ENCODE measurements around the gene CEP120. TPM values are rescaled to one million over a fixed set of nuclear protein-coding genes. Genes with fewer than 3 reads are reported as not detected.

CEP120 gene
- 32.8 and 38.0 TPM in 2 replicates for total RNA-seq

DNA sequence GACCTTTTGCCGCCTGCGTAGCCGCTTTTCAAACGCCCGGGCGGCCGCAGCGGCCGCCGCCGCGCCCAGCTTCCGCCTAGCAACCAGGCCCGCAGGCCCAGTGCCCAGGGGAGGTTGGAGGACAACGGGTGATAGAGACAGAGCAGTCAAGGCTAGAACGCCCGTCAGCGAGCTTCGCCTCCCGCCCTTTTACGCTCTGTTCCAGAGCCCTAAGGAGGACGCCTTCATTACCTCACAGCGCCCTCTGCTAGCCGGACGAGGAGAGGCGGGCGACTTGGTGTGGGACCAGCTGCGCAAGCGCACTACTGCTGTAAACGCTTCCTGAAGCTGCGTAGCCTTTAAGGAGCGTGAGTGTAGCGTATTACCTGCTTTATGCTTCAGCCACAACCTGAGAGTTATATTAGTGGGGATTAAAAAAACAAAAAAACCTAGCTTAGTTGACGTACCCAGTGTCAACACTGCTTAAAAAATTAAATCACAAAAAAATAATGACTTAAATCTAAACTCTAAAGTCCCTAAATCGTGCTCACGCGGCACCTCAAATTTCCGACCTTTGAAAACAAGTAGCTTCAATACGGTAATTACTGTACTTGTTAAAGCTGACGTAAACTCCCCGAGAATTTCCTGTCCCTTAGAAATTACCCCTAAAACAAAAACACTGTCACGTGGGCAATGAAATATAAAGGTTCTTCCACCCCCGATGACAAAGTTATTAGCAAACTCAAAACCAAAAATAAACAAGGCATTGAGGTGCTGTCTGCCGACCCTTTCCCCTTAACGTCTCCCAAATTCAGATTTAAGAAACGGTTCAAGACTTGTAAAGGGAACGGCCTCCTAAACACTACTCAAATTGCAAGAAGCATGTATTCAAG is at the start of gene CEP120:
TSS of gene CEP120 (minus strand) at position 126 of the 872 bp plus-strand sequence. CDS start 405 bp downstream, outside the sequence.

Other genes with a start within 250 kb of the CEP120 start
- gene CSNK1G3, start 88.8 kb upstream of the CEP120 start, total RNA-seq = 53.7 and 70.6 TPM in 2 replicates

Measured in uterine smooth muscle cell (primary cell).